H1 (cell line): ENCODE results near the gene DSG2. TPM values are rescaled to one million over a fixed set of nuclear protein-coding genes. Genes with fewer than 3 reads are reported as not detected.

Experiments used
- CTCF ChIA-PET: fragments of 300-600 bp; sonication (Branson Sonifier 250); formaldehyde crosslinking; loops from one replicate; lab custom pipeline; 2021; ENCODE audit not compliant: partially characterized antibody; lab: Charles Lee
- POLR2A ChIA-PET: fragments of 300-600 bp; sonication (Branson Sonifier 250); formaldehyde crosslinking; loops from one replicate; lab custom pipeline; 2021; ENCODE audit warnings: inconsistent platforms; ENCODE audit not compliant: partially characterized antibody; lab: Charles Lee
- DNase-seq, 2 experiments: peaks; one replicate each; pipeline versions ENCODE4 v3.0.0 to v3.0.0-alpha.2; 2010 to 2022; ENCODE audit warnings: low spot score in 2 of 2, low read depth in 1 of 2, mixed read lengths in 1 of 2
- FAIRE-seq: peaks from 2 replicates; lab custom pipeline; 2011; peaks lifted over from hg19 to GRCh38; lab: Jason Lieb, UNC
- H2AFZ ChIP-seq: 2 replicates; pipeline ENCODE4 v1.8.1; 2012; ENCODE audit warnings: low read length, inconsistent platforms
- H2AK5ac ChIP-seq: 2 replicates; pipeline ENCODE4 v1.6.1; 2013; ENCODE audit warnings: low read depth, low read length
- H2BK120ac ChIP-seq: replicated peaks from 2 replicates; pipeline ENCODE3; 2013; ENCODE audit warnings: low read depth, low read length, inconsistent platforms
- H2BK12ac ChIP-seq: 2 replicates; pipeline ENCODE4 v1.6.1; 2013; ENCODE audit warnings: low read depth, low read length
- H2BK15ac ChIP-seq: 2 replicates; pipeline ENCODE4 v1.6.1; 2013; ENCODE audit warnings: low read length
- H2BK20ac ChIP-seq: 2 replicates; pipeline ENCODE4 v1.6.1; 2013; ENCODE audit warnings: low read length
- H2BK5ac ChIP-seq: 2 replicates; pipeline ENCODE4 v1.6.1; 2013; ENCODE audit warnings: low read depth, low read length
- H3K14ac ChIP-seq: 2 replicates; pipeline ENCODE4 v1.6.1; 2013; ENCODE audit warnings: inconsistent platforms; ENCODE audit not compliant: insufficient read length
- H3K18ac ChIP-seq: 2 replicates; pipeline ENCODE4 v1.6.1; 2013; ENCODE audit warnings: low read length; ENCODE audit errors: extremely low read depth
- H3K23ac ChIP-seq: 2 replicates; pipeline ENCODE4 v1.6.1; 2013; ENCODE audit warnings: inconsistent platforms; ENCODE audit not compliant: insufficient read length
- H3K23me2 ChIP-seq: 2 replicates; pipeline ENCODE4 v1.6.1; 2013; ENCODE audit warnings: low read depth, low read length
- H3K27ac ChIP-seq: 2 replicates; pipeline ENCODE4 v1.6.1; 2011; ENCODE audit warnings: low read depth, low read length, inconsistent platforms
- H3K27me3 ChIP-seq, 4 experiments: replicated peaks in 1 of 4; 1 replicate in 1 of 4; 2 replicates in 3 of 4; pipeline versions ENCODE4 v1.6.1 to v1.8.1; 2011 to 2013; ENCODE audit warnings: low read length in 3 of 4, mild to moderate bottlenecking in 3 of 4, inconsistent platforms in 2 of 4, mixed read lengths in 2 of 4, moderate library complexity in 1 of 4; ENCODE audit not compliant: control insufficient read depth in 3 of 4, insufficient read depth in 3 of 4; ENCODE audit errors: extremely low read depth in 1 of 4
- H3K36me3 ChIP-seq, 4 experiments: 2 replicates each; pipeline versions ENCODE4 v1.6.1 to v1.8.1; 2011 to 2013; ENCODE audit warnings: mild to moderate bottlenecking in 4 of 4, low read length in 3 of 4, moderate library complexity in 2 of 4, control low read depth in 1 of 4, inconsistent platforms in 1 of 4; ENCODE audit not compliant: insufficient read depth in 4 of 4, control insufficient read depth in 2 of 4
- H3K4ac ChIP-seq: replicated peaks from 2 replicates; pipeline ENCODE3; 2013; ENCODE audit warnings: low read length, low read depth, mixed read lengths, inconsistent platforms; ENCODE audit not compliant: insufficient read length
- H3K4me1 ChIP-seq, 4 experiments: replicated peaks in 1 of 4; 1 replicate in 1 of 4; 2 replicates in 3 of 4; pipeline versions ENCODE4 v1.6.1 to v1.8.1; 2011 to 2013; ENCODE audit warnings: low read length in 3 of 4, inconsistent platforms in 2 of 4, mixed read lengths in 1 of 4; ENCODE audit not compliant: insufficient read depth in 4 of 4, control insufficient read depth in 3 of 4
- H3K4me2 ChIP-seq, 2 experiments: 2 replicates each; pipeline versions ENCODE4 v1.6.1 to v1.8.1; 2011 to 2013; ENCODE audit warnings: low read depth in 2 of 2, low read length in 2 of 2, control low read depth in 1 of 2, inconsistent platforms in 1 of 2, mild to moderate bottlenecking in 1 of 2; ENCODE audit not compliant: insufficient read depth in 1 of 2
- H3K4me3 ChIP-seq, 4 experiments: fragments of 200-600, 300-600 bp in 1 of 4; sonication (generic), shearing (Covaris generic), sonication (Bioruptor Twin) in 1 of 4; 2 replicates each; pipeline versions ENCODE4 v1.5.1 to v1.8.1; 2011 to 2016; ENCODE audit warnings: low read length in 4 of 4, low read depth in 3 of 4, control low read depth in 2 of 4, inconsistent platforms in 2 of 4, mild to moderate bottlenecking in 2 of 4, mixed read lengths in 1 of 4, moderate library complexity in 1 of 4; ENCODE audit not compliant: insufficient read depth in 2 of 4; ENCODE audit errors: extremely low read depth in 1 of 4
- H3K56ac ChIP-seq: replicated peaks from 2 replicates; pipeline ENCODE3; 2013; ENCODE audit warnings: low read depth, mild to moderate bottlenecking, mixed read lengths, low read length, inconsistent platforms; ENCODE audit not compliant: insufficient read length
- H3K79me1 ChIP-seq: 2 replicates; pipeline ENCODE4 v1.6.1; 2013; ENCODE audit warnings: low read depth, low read length, control low read depth
- H3K79me2 ChIP-seq, 2 experiments: 2 replicates each; pipeline versions ENCODE4 v1.6.1 to v1.8.1; 2012 to 2013; ENCODE audit warnings: low read length in 2 of 2, mild to moderate bottlenecking in 2 of 2, inconsistent platforms in 1 of 2; ENCODE audit not compliant: insufficient read depth in 2 of 2, control insufficient read depth in 1 of 2
- H3K9ac ChIP-seq, 4 experiments: replicated peaks in 1 of 4; 1 replicate in 1 of 4; 2 replicates in 3 of 4; pipeline versions ENCODE4 v1.6.1 to v1.8.1; 2011 to 2013; ENCODE audit warnings: low read depth in 3 of 4, low read length in 3 of 4, control low read depth in 2 of 4, mild to moderate bottlenecking in 2 of 4, moderate library complexity in 2 of 4, inconsistent platforms in 1 of 4; ENCODE audit errors: extremely low read depth in 1 of 4
- H3K9me3 ChIP-seq, 2 experiments: 2 replicates each; pipeline versions ENCODE4 v1.6.1 to v1.8.1; 2012 to 2013; ENCODE audit warnings: mild to moderate bottlenecking in 2 of 2, moderate library complexity in 2 of 2, control low read depth in 1 of 2, inconsistent platforms in 1 of 2, low read depth in 1 of 2, low read length in 1 of 2, mixed read lengths in 1 of 2; ENCODE audit not compliant: insufficient read depth in 2 of 2
- H4K20me1 ChIP-seq, 2 experiments: replicated peaks in 1 of 2; 2 replicates each; pipeline versions ENCODE3 to v1.8.1; 2011 to 2013; ENCODE audit warnings: inconsistent platforms in 2 of 2, low read length in 2 of 2, mild to moderate bottlenecking in 1 of 2; ENCODE audit not compliant: insufficient read depth in 2 of 2, control insufficient read depth in 1 of 2
- H4K5ac ChIP-seq: 2 replicates; pipeline ENCODE4 v1.6.1; 2013; ENCODE audit warnings: low read length, low read depth, mixed read lengths, inconsistent platforms; ENCODE audit not compliant: insufficient read length
- H4K8ac ChIP-seq: 2 replicates; pipeline ENCODE4 v1.8.0; 2013; ENCODE audit warnings: mild to moderate bottlenecking, moderate library complexity, low read length, inconsistent platforms; ENCODE audit not compliant: insufficient read depth; ENCODE audit errors: extremely low read depth
- H4K91ac ChIP-seq: replicated peaks from 2 replicates; pipeline ENCODE3; 2013; ENCODE audit warnings: low read length, mixed read lengths, inconsistent platforms; ENCODE audit not compliant: insufficient read length
- CBX5 ChIP-seq: fragments of 300-800, 300-1000 bp; sonication (generic); IDR thresholded peaks from 2 replicates; pipeline ENCODE4 v1.7.1; 2016; ENCODE audit warnings: antibody characterized with exemption, low read length, low read depth
- EP300 ChIP-seq, 2 experiments: IDR thresholded peaks; 1 replicate in 1 of 2; 2 replicates in 1 of 2; pipeline ENCODE4 v1.6.1; 2011 to 2012; ENCODE audit warnings: low read depth in 2 of 2, low read length in 2 of 2, mild to moderate bottlenecking in 2 of 2, borderline replicate concordance in 1 of 2, inconsistent platforms in 1 of 2, moderate library complexity in 1 of 2
- JUN ChIP-seq: IDR thresholded peaks from 2 replicates; pipeline ENCODE4 v1.6.1; 2011; ENCODE audit warnings: low read depth, mild to moderate bottlenecking, improper control_type of control experiment, low read length
- NRF1 ChIP-seq: IDR thresholded peaks from 2 replicates; pipeline ENCODE4 v1.6.1; 2011; ENCODE audit warnings: mild to moderate bottlenecking, low read depth, low read length, improper control_type of control experiment
- SIX5 ChIP-seq: IDR thresholded peaks from 2 replicates; pipeline ENCODE4 v1.6.1; 2011; ENCODE audit warnings: mild to moderate bottlenecking, low read depth, low read length
- YY1 ChIP-seq: IDR thresholded peaks from 2 replicates; pipeline ENCODE4 v1.6.1; 2011; ENCODE audit warnings: low read depth, mild to moderate bottlenecking, low read length
- WGBS, 2 experiments: shearing (Covaris generic) in 1 of 2; methylation state at CpG; one replicate each; pipeline versions ENCODE4 v1.1.6 to v1.1.7; 2013 to 2015; ENCODE audit warnings: low lambda C conversion rate in 2 of 2, mixed read lengths in 2 of 2, inconsistent platforms in 1 of 2, low coverage in 1 of 2, missing lambda C conversion rate in 1 of 2; ENCODE audit not compliant: insufficient replicate concordance in 2 of 2, insufficient coverage in 1 of 2, insufficient read length in 1 of 2; ENCODE audit errors: extremely low coverage in 1 of 2, missing lambda C conversion rate in 1 of 2; 5-methylcytosine and 5-hydroxymethylcytosine counted together
- polyA plus RNA-seq, 7 experiments: library from polyadenylated mRNA; depleted of rRNA in 3 of 7; stranded (reverse) in 5 of 7; unstranded in 2 of 7; fragments of >200 nt in 5 of 7; fragments of 200-250 nt in 2 of 7; gene quantifications; 1 replicate in 5 of 7; 2 replicates in 1 of 7; 4 replicates in 1 of 7; pipeline versions ENCODE4 v1.2.1 to v1.2.3, GENCODE V29; 2011 to 2013; ENCODE audit warnings: missing spikeins in 2 of 7, mixed read lengths in 2 of 7
- total RNA-seq: library from RNA; stranded (reverse); fragmentation: NEBNext Ultra II Directional; extraction: Animal tissue kit (Norgen Biotek cat#: 25700); gene quantifications from 2 replicates; pipeline ENCODE4 v1.2.1, GENCODE V29; 2021
- TF ChIP-seq, protein P1 (sequence below), 3 experiments: IDR thresholded peaks; 1 replicate in 2 of 3; 2 replicates in 1 of 3; pipeline versions ENCODE4 v1.5.1 to v1.6.1; 2011; ENCODE audit warnings: low read length in 3 of 3, mild to moderate bottlenecking in 3 of 3, inconsistent platforms in 2 of 3, low read depth in 1 of 3, moderate library complexity in 1 of 3; ENCODE audit not compliant: insufficient read depth in 1 of 3; ENCODE audit errors: control extremely low read depth in 1 of 3

The DSG2 gene
- total and polyA plus RNA-seq, 2 of the 8 experiments (the other 6 are each of a cell fraction or from before 2014, with no cell fraction given), result 60.1 to 144 TPM

DNA sequence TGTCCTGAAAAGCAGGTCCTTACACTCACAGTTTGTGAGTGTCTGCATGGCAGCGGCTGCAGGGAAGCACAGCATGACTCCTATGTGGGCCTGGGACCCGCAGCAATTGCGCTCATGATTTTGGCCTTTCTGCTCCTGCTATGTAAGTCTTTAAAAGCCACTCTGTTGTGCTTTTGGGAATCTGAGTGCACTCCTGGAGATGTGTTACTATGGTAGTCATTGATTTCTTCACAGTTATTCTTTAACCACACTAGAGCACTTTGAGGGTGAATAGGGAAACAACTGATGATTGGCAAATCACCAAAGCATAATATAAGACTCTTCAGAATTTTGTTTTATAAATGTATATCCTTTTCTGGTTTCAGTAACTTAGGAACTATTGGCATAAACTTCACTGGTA lies 40.9 kb downstream of the DSG2 start:
- no peak overlapping the region for H2AFZ ChIP-seq
- no peak overlapping the region for H3K4ac ChIP-seq
- ChIA-PET CTCF (interaction anchor here (0.8 kb wide), 1 partner anchor 23 kb away, joined by 3 read pairs; no protein-coding TSS in a partner anchor), POLR2A (no interaction called here)
- no peak overlapping the region for H4K5ac ChIP-seq
- H3K9me3 ChIP-seq, result no peaks in the 10 kb centered on the region
- H3K23me2 ChIP-seq, result no peaks in the 10 kb centered on the region
- H3K27ac ChIP-seq, result no peak overlapping the region
- peaks cover 32 to 89% (median 65%) of the 10 kb centered on the region in 4 experiments for H3K36me3 ChIP-seq
- H3K9ac ChIP-seq, result no peak overlapping the region
- no peaks in the 10 kb centered on the region for H3K27me3 ChIP-seq
- H3K4me2 ChIP-seq, result no peak overlapping the region
- H2BK5ac ChIP-seq, result no peak overlapping the region
- no peaks in the 10 kb centered on the region for H3K79me2 ChIP-seq
- H4K20me1 ChIP-seq, result peaks cover 0 to 1% of the 10 kb centered on the region in 2 experiments
- FAIRE-seq (no peak), DNase-seq (no peak)
- no peak overlapping the region for H4K8ac ChIP-seq
- H2BK15ac ChIP-seq, result no peak overlapping the region
- H3K14ac ChIP-seq, result no peak overlapping the region
- no peak overlapping the region for H2BK20ac ChIP-seq
- no peak overlapping the region for H2BK120ac ChIP-seq
- H3K4me1 ChIP-seq, result no peaks in the 10 kb centered on the region
- no peak overlapping the region for H3K4me3 ChIP-seq
- no peaks in the 10 kb centered on the region for H3K79me1 ChIP-seq
- H2BK12ac ChIP-seq, result no peak overlapping the region
- WGBS, 2 experiments, result 97% methylated on average over 3 of the region's 3 CpGs; no CpG with 5 or more reads in 1 of the 2 experiments
- no peak overlapping the region for H3K56ac ChIP-seq
- H2AK5ac ChIP-seq, result no peak overlapping the region
- TF ChIP-seq, protein P1, sequence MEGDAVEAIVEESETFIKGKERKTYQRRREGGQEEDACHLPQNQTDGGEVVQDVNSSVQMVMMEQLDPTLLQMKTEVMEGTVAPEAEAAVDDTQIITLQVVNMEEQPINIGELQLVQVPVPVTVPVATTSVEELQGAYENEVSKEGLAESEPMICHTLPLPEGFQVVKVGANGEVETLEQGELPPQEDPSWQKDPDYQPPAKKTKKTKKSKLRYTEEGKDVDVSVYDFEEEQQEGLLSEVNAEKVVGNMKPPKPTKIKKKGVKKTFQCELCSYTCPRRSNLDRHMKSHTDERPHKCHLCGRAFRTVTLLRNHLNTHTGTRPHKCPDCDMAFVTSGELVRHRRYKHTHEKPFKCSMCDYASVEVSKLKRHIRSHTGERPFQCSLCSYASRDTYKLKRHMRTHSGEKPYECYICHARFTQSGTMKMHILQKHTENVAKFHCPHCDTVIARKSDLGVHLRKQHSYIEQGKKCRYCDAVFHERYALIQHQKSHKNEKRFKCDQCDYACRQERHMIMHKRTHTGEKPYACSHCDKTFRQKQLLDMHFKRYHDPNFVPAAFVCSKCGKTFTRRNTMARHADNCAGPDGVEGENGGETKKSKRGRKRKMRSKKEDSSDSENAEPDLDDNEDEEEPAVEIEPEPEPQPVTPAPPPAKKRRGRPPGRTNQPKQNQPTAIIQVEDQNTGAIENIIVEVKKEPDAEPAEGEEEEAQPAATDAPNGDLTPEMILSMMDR (IDR thresholded peaks at IDR 0.05; ENCODE audit: control extremely low read depth in 1 of 3, insufficient read depth in 1 of 3, low read depth in 1 of 3, low read length in 3 of 3), result no peak
- TF ChIP-seq YY1 (no peak), CBX5 (no peak), NRF1 (no peak), SIX5 (no peak), EP300 (IDR thresholded peaks at IDR 0.05; ENCODE audit: borderline replicate concordance in 1 of 2, low read depth in 2 of 2, low read length in 2 of 2) (no peak), JUN (no peak)
- no peak overlapping the region for H3K18ac ChIP-seq
- H4K91ac ChIP-seq, result no peak overlapping the region
- no peak overlapping the region for H3K23ac ChIP-seq
